OCI-LY7 (cell line): Measurements from ENCODE around the gene C5orf58. TPM values are rescaled to one million over a fixed set of nuclear protein-coding genes. Genes with fewer than 3 reads are reported as not detected.

ENCODE experiments used
- BruUV-seq: library from RNA; stranded (reverse); fragments of 400-500 nt; replicated peaks from 2 replicates; lab custom pipeline; 2021; lab: Mats Ljungman, UMichigan
- CTCF ChIA-PET: fragments of 300-600 bp; sonication (Branson Sonifier 250); formaldehyde crosslinking; loops from one replicate; lab custom pipeline; 2022; ENCODE audit warnings: antibody characterized with exemption; ENCODE audit not compliant: unreplicated experiment; lab: Charles Lee
- POLR2A ChIA-PET: fragments of 300-600 bp; sonication (Branson Sonifier 250); formaldehyde crosslinking; loops from one replicate; lab custom pipeline; 2022; ENCODE audit warnings: antibody characterized with exemption; lab: Charles Lee
- DNase-seq: peaks from one replicate; pipeline ENCODE4 v3.0.0-alpha.2; 2015; ENCODE audit warnings: low spot score
- H2AFZ ChIP-seq: fragments of 200-600 bp; sonication (generic), shearing (Covaris generic); 2 replicates; pipeline ENCODE4 v1.6.1; 2014; ENCODE audit warnings: mild to moderate bottlenecking, antibody characterized with exemption, low read length, moderate library complexity
- H3K27ac ChIP-seq: fragments of 200-600 bp; sonication (generic); 2 replicates; pipeline ENCODE4 v1.5.1; 2014; ENCODE audit warnings: mixed run types, low read depth, mild to moderate bottlenecking, moderate library complexity, low read length, inconsistent platforms; ENCODE audit not compliant: poor library complexity, severe bottlenecking
- H3K36me3 ChIP-seq: fragments of 200-600 bp; sonication (generic); 2 replicates; pipeline ENCODE4 v1.6.1; 2014; ENCODE audit warnings: mild to moderate bottlenecking, antibody characterized with exemption, low read length, moderate library complexity, mixed read lengths; ENCODE audit not compliant: insufficient read depth
- H3K4me1 ChIP-seq: fragments of 200-600 bp; sonication (generic); 2 replicates; pipeline ENCODE4 v1.5.1; 2014; ENCODE audit warnings: mild to moderate bottlenecking, low read length; ENCODE audit not compliant: insufficient read depth, poor library complexity, severe bottlenecking
- H3K4me2 ChIP-seq: fragments of 200-600 bp; sonication (generic); 2 replicates; pipeline ENCODE4 v1.6.1; 2014; ENCODE audit warnings: mild to moderate bottlenecking, low read length
- H3K4me3 ChIP-seq: fragments of 200-600 bp; sonication (generic); 2 replicates; pipeline ENCODE4 v1.5.1; 2014; ENCODE audit warnings: mild to moderate bottlenecking, low read depth, low read length; ENCODE audit not compliant: poor library complexity, severe bottlenecking
- H3K79me2 ChIP-seq: fragments of 200-600 bp; sonication (generic); 2 replicates; pipeline ENCODE4 v1.6.1; 2016; ENCODE audit warnings: low read depth, mild to moderate bottlenecking, low read length, moderate library complexity, mixed read lengths; ENCODE audit not compliant: insufficient read depth
- H3K9me2 ChIP-seq: fragments of 200-600 bp; sonication (generic); 2 replicates; pipeline ENCODE4 v1.6.1; 2016; ENCODE audit warnings: mild to moderate bottlenecking, low read length, mixed read lengths; ENCODE audit not compliant: insufficient read depth
- H3K9me3 ChIP-seq: fragments of 200-600 bp; sonication (generic); 2 replicates; pipeline ENCODE4 v1.6.1; 2014; ENCODE audit warnings: mild to moderate bottlenecking, mixed run types, low read length, mixed read lengths
- H4K20me1 ChIP-seq: fragments of 200-600 bp; sonication (generic); 2 replicates; pipeline ENCODE4 v1.6.1; 2014; ENCODE audit warnings: mild to moderate bottlenecking, antibody characterized with exemption, low read length, moderate library complexity, mixed read lengths; ENCODE audit not compliant: insufficient read depth
- EZH2phosphoT487 ChIP-seq: fragments of 200-600 bp; sonication (generic); IDR thresholded peaks from 2 replicates; pipeline ENCODE4 v1.6.1; 2018; ENCODE audit warnings: low read depth, borderline replicate concordance, mild to moderate bottlenecking, mixed run types, antibody characterized with exemption, low read length, moderate library complexity, mixed read lengths
- intact Hi-C: fragments of 100-400 bp; cut with micrococcal nuclease; formaldehyde crosslinking; loops from one replicate; pipeline ENCODE4 v1.10.0; 2022; ENCODE audit not compliant: unreplicated experiment
- total RNA-seq, 2 experiments: library from RNA; depleted of rRNA in 1 of 2; stranded (reverse); fragments of >200 nt in 1 of 2; shearing (Covaris generic) in 1 of 2; gene quantifications; 2 replicates each; pipeline ENCODE4 v1.2.3, GENCODE V29; 2014 to 2022
- TF ChIP-seq, protein P1 (sequence below): fragments of 200-600 bp; sonication (generic); conservative IDR thresholded peaks from 2 replicates; pipeline ENCODE4 v1.5.1; 2014; ENCODE audit warnings: mild to moderate bottlenecking, antibody characterized with exemption, low read length, moderate library complexity, mixed read lengths

The C5orf58 gene
- total RNA-seq, 2 experiments from 2014 or later = not detected

GRCh38 chr5:170254056-170254455 is 21.3 kb downstream of the C5orf58 start:
- no peaks in the 10 kb centered on the region for H3K4me1 ChIP-seq
- no peak overlapping the region for H3K27ac ChIP-seq
- no TSS peak for BruUV-seq
- H2AFZ ChIP-seq = no peak overlapping the region; the same call in 1 of the 2 replicates
- H3K36me3 ChIP-seq = no peaks in the 10 kb centered on the region
- intact Hi-C loops = no loop called here
- no peaks in the 10 kb centered on the region for H3K9me2 ChIP-seq
- no peaks in the 10 kb centered on the region for H3K9me3 ChIP-seq
- no peaks in the 10 kb centered on the region for H3K79me2 ChIP-seq
- H3K4me2 ChIP-seq = no peak overlapping the region
- H3K4me3 ChIP-seq = no peak overlapping the region
- POLR2A ChIA-PET = no interaction called here
- peak; percentile 22 for DNase-seq
- no peaks in the 10 kb centered on the region for H4K20me1 ChIP-seq
- CTCF ChIA-PET = no interaction called here
- no peak for TF ChIP-seq EZH2phosphoT487
- TF ChIP-seq, protein P1, sequence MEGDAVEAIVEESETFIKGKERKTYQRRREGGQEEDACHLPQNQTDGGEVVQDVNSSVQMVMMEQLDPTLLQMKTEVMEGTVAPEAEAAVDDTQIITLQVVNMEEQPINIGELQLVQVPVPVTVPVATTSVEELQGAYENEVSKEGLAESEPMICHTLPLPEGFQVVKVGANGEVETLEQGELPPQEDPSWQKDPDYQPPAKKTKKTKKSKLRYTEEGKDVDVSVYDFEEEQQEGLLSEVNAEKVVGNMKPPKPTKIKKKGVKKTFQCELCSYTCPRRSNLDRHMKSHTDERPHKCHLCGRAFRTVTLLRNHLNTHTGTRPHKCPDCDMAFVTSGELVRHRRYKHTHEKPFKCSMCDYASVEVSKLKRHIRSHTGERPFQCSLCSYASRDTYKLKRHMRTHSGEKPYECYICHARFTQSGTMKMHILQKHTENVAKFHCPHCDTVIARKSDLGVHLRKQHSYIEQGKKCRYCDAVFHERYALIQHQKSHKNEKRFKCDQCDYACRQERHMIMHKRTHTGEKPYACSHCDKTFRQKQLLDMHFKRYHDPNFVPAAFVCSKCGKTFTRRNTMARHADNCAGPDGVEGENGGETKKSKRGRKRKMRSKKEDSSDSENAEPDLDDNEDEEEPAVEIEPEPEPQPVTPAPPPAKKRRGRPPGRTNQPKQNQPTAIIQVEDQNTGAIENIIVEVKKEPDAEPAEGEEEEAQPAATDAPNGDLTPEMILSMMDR = no peak

DNA sequence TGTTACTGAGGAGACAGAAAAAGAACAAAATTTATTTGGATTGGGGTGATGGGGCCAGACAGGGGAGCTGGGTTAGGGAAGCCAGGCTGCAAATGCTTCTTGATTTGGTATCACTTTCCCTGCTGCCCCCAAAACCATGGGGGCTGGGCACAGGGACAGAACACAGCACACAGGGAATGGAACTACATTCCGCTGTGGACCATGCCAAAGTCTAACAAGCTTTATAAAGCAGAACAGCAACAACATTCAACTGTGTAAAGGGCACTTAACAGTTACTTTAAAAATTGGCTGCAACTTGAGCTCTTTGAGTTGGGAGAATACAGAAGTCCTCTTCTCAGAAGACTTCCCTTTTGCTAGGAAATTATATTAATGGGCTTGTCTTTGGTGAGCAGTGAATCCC is 23.8 kb downstream of the C5orf58 start:
- Histone ChIP-seq H3K9me2 (no peaks in the 10 kb centered on the region), H3K4me1 (no peaks in the 10 kb centered on the region), H3K4me3 (no peak overlapping the region), H4K20me1 (no peaks in the 10 kb centered on the region), H3K36me3 (no peaks in the 10 kb centered on the region), H3K79me2 (no peaks in the 10 kb centered on the region), H3K27ac (no peak overlapping the region), H3K4me2 (no peak overlapping the region), H3K9me3 (no peaks in the 10 kb centered on the region), H2AFZ (no peak overlapping the region)
- intact Hi-C loops = no loop called here
- BruUV-seq = no TSS peak
- DNase-seq = no peak
- TF ChIP-seq EZH2phosphoT487 = no peak
- TF ChIP-seq, protein P1 = no peak
- CTCF ChIA-PET = no interaction called here
- POLR2A ChIA-PET = no interaction called here

- no peaks in the 10 kb centered on the region for H4K20me1 ChIP-seq
- no peak overlapping the region for H3K27ac ChIP-seq
- TF ChIP-seq, protein P1 = no peak
- TF ChIP-seq EZH2phosphoT487 = no peak
- no peak overlapping the region for H3K4me3 ChIP-seq
- no peaks in the 10 kb centered on the region for H3K36me3 ChIP-seq
- no peaks in the 10 kb centered on the region for H3K9me3 ChIP-seq
- no peak for DNase-seq
- POLR2A ChIA-PET = no interaction called here
- no peaks in the 10 kb centered on the region for H3K4me1 ChIP-seq
- no peak overlapping the region for H3K4me2 ChIP-seq
- no TSS peak for BruUV-seq
- H3K79me2 ChIP-seq = no peaks in the 10 kb centered on the region
- intact Hi-C loops = no loop called here
- H3K9me2 ChIP-seq = no peaks in the 10 kb centered on the region
- no peak overlapping the region for H2AFZ ChIP-seq
- CTCF ChIA-PET = no interaction called here
These were observed 24.6 kb downstream of the C5orf58 start for GRCh38 chr5:170257370-170257769.
